K562 (cell line): ENCODE results near the gene SORT1. TPM values are rescaled to one million over a fixed set of nuclear protein-coding genes. Genes with fewer than 3 reads are reported as not detected.

ENCODE experiments used
- ATAC-seq: fragments of 200-7000 bp; cut with Tn5 transposase; 3 replicates; pipeline ENCODE4 v1.9.1; 2020; ENCODE audit warnings: moderate library complexity
- BruUV-seq: library from RNA; stranded (reverse); fragments of 400-500 nt; replicated peaks from 2 replicates; lab custom pipeline; 2021; lab: Mats Ljungman, UMichigan
- CTCF ChIA-PET: fragments of 300-600 bp; formaldehyde crosslinking; extraction: SDS; loops from one replicate; lab custom pipeline; 2021; ENCODE audit warnings: low intra/inter-chr PET ratio; lab: Yijun Ruan, JAX
- POLR2A ChIA-PET: fragments of 300-600, 350-650 bp; sonication (Branson Sonifier 250); formaldehyde crosslinking; extraction: SDS; loops from one replicate; lab custom pipeline; 2021; ENCODE audit warnings: antibody characterized with exemption, inconsistent platforms; lab: Yijun Ruan, JAX
- DNase-seq, 4 experiments: peaks; one replicate each; pipeline versions ENCODE4 v3.0.0 to v3.0.0-alpha.2; 2011 to 2018; ENCODE audit warnings: low spot score in 3 of 4, mixed read lengths in 3 of 4; ENCODE audit errors: extremely low read depth in 1 of 4
- FAIRE-seq: peaks from 2 replicates; lab custom pipeline; 2011; peaks lifted over from hg19 to GRCh38; lab: Jason Lieb, UNC
- H2AFZ ChIP-seq: 2 replicates; pipeline ENCODE4 v1.6.0; 2011; ENCODE audit warnings: low read depth, low read length, control low read depth, inconsistent platforms
- H3K27ac ChIP-seq: fragments of 200-600 bp; 3 replicates; pipeline ENCODE4 v1.8.0; 2011; ENCODE audit warnings: low read depth, mild to moderate bottlenecking, control low read depth, inconsistent platforms, low read length, moderate library complexity, mixed read lengths; ENCODE audit errors: extremely low read depth
- H3K27me3 ChIP-seq, 2 experiments: fragments of 300-600 bp in 1 of 2; 2 replicates in 1 of 2; 3 replicates in 1 of 2; pipeline versions ENCODE4 v1.6.0 to v1.8.0; 2011; ENCODE audit warnings: inconsistent platforms in 2 of 2, low read length in 2 of 2, mild to moderate bottlenecking in 1 of 2, mixed read lengths in 1 of 2, moderate library complexity in 1 of 2; ENCODE audit not compliant: control insufficient read depth in 2 of 2, insufficient read depth in 2 of 2
- H3K36me3 ChIP-seq: fragments of 300-600 bp; 3 replicates; pipeline ENCODE4 v1.8.0; 2011; ENCODE audit warnings: mild to moderate bottlenecking, low read length, inconsistent platforms; ENCODE audit not compliant: control insufficient read depth, insufficient read depth
- H3K4me1 ChIP-seq, 2 experiments: fragments of 200-600 bp in 1 of 2; replicated peaks in 1 of 2; 2 replicates in 1 of 2; 3 replicates in 1 of 2; pipeline versions ENCODE4 v1.5.1 to v1.8.0; 2011; ENCODE audit warnings: inconsistent platforms in 2 of 2, low read length in 2 of 2, mild to moderate bottlenecking in 1 of 2, mixed read lengths in 1 of 2, moderate library complexity in 1 of 2; ENCODE audit not compliant: control insufficient read depth in 2 of 2, insufficient read depth in 2 of 2
- H3K4me2 ChIP-seq: 2 replicates; pipeline ENCODE4 v1.6.1; 2011; ENCODE audit warnings: low read length, control low read depth, inconsistent platforms, mixed read lengths; ENCODE audit not compliant: insufficient read depth
- H3K4me3 ChIP-seq: fragments of 200-600 bp; sonication (generic), shearing (Covaris generic); 2 replicates; pipeline ENCODE4 v1.5.1; 2016; ENCODE audit warnings: control low read depth, inconsistent platforms
- H3K79me2 ChIP-seq: fragments of 200-600 bp; 3 replicates; pipeline ENCODE4 v1.8.0; 2011; ENCODE audit warnings: low read length, inconsistent platforms; ENCODE audit not compliant: control insufficient read depth, insufficient read depth
- H3K9ac ChIP-seq, 2 experiments: 2 replicates each; pipeline versions ENCODE4 v1.6.0 to v1.6.1; 2011; ENCODE audit warnings: low read depth in 2 of 2, low read length in 2 of 2, control low read depth in 1 of 2, inconsistent platforms in 1 of 2, mild to moderate bottlenecking in 1 of 2, mixed read lengths in 1 of 2; ENCODE audit not compliant: insufficient read depth in 1 of 2
- H3K9me1 ChIP-seq: one replicate; pipeline ENCODE4 v1.6.0; 2011; ENCODE audit warnings: inconsistent platforms, mild to moderate bottlenecking, low read length, moderate library complexity; ENCODE audit not compliant: control insufficient read depth, insufficient read depth
- H3K9me3 ChIP-seq: replicated peaks from 2 replicates; pipeline ENCODE4 v1.5.1; 2011; ENCODE audit warnings: low read depth, low read length, inconsistent platforms; ENCODE audit not compliant: control insufficient read depth, insufficient read depth
- H4K20me1 ChIP-seq: replicated peaks from 2 replicates; pipeline ENCODE4 v1.6.1; 2011; ENCODE audit warnings: low read length, inconsistent platforms, mixed read lengths; ENCODE audit not compliant: control insufficient read depth, insufficient read depth
- ELF1 ChIP-seq: fragments of 200-800 bp; sonication (Bioruptor generic); IDR thresholded peaks from 2 replicates; pipeline ENCODE4 v1.6.1; 2016; ENCODE audit warnings: missing genetic modification characterization, missing compliant biosample characterization
- HNRNPL ChIP-seq: fragments of 200-400 bp; formaldehyde crosslinking; IDR thresholded peaks from 2 replicates; pipeline ENCODE4 v1.6.1; 2017; ENCODE audit warnings: low read depth, mild to moderate bottlenecking, low read length
- PCBP1 ChIP-seq: fragments of 200-400 bp; formaldehyde crosslinking; IDR thresholded peaks from 2 replicates; pipeline ENCODE4 v1.6.1; 2018; ENCODE audit warnings: mild to moderate bottlenecking, low read depth, low read length; ENCODE audit not compliant: poor library complexity, severe bottlenecking
- WGBS: fragments of 100-300 bp; shearing (Covaris generic); methylation state at CpG from one replicate; pipeline ENCODE4 v1.1.6; 2016; ENCODE audit warnings: low coverage, mixed read lengths; ENCODE audit not compliant: insufficient coverage; ENCODE audit errors: missing lambda C conversion rate; 5-methylcytosine and 5-hydroxymethylcytosine counted together
- in situ Hi-C: fragments of 300-500 bp; cut with MboI; formaldehyde crosslinking; loops from 4 replicates; pipeline ENCODE4 v1.15.0; 2018; ENCODE audit warnings: inconsistent platforms, mixed read lengths
- intact Hi-C: fragments of 100-400 bp; cut with micrococcal nuclease; formaldehyde crosslinking; loops from 2 replicates; pipeline ENCODE4 v1.14.2; 2022
- polyA plus RNA-seq, 8 experiments: library from polyadenylated mRNA; depleted of rRNA in 4 of 8; stranded (reverse) in 5 of 8; unstranded in 3 of 8; fragments of >200 nt; fragmentation: Nextera tagmentation in 2 of 8; fragmentation: Illumina TruSeq in 1 of 8; extraction: Ambion mirVana in 2 of 8; extraction: Trizol in 1 of 8; gene quantifications; 2 replicates each; pipeline versions ENCODE4 v1.2.1 to v1.2.3, GENCODE V29; 2011 to 2014; ENCODE audit warnings: inconsistent platforms in 1 of 8, missing spikeins in 1 of 8
- total RNA-seq, 7 experiments: library from RNA; depleted of rRNA in 6 of 7; stranded (reverse); fragments of >200 nt in 6 of 7; fragmentation: Illumina TruSeq in 2 of 7; extraction: Trizol in 2 of 7; gene quantifications; 2 replicates each; pipeline versions ENCODE4 v1.2.1 to v1.2.3, GENCODE V29; 2011 to 2021; ENCODE audit warnings: low replicate concordance in 1 of 7
- TF ChIP-seq, protein P1 (sequence below): fragments of 450-650 bp; formaldehyde crosslinking; IDR thresholded peaks from 2 replicates; pipeline ENCODE4 v1.4.0; 2020; ENCODE audit warnings: mild to moderate bottlenecking

SORT1 gene
- total and polyA plus RNA-seq, 9 of the 15 experiments (the other 6 are each of a cell fraction or from before 2014, with no cell fraction given), result 27.4 to 112 (median 65.0) TPM

DNA sequence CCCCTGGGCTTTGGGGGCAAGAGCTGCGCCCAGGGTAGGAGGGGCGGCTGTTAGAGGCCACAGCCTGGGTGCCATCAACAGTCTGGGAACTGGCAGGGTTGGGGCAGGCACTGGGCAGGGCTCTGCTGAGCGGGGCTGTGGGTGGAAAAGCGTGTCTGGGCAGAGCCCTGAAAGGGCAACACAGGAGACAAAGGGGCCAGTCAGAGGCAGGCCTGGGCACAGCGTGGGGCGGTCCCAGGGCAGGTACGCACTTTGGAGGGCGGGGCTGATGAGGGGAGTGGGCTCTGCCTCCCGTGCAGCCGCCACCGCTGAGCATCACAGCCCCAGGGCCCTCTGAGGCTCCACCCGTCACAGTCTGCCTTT is 134.5 kb downstream of the SORT1 start:
- WGBS, result 48% methylated on average over 10 of the region's 12 CpGs
- Histone ChIP-seq H3K4me1 (peaks cover 0 to 37% of the 10 kb centered on the region in 2 experiments; a peak in 2 of 5 replicates), H3K27me3 (no peaks in the 10 kb centered on the region), H3K36me3 (peaks cover 45% of the 10 kb centered on the region; the same call in 2 of the 3 replicates), H3K27ac (no peak overlapping the region), H4K20me1 (no peaks in the 10 kb centered on the region), H3K79me2 (no peaks in the 10 kb centered on the region), H3K4me2 (no peak overlapping the region), H3K9me1 (no peaks in the 10 kb centered on the region), H3K9ac (no peak overlapping the region), H3K9me3 (no peaks in the 10 kb centered on the region), H3K4me3 (no peak overlapping the region), H2AFZ (no peak overlapping the region)
- CTCF ChIA-PET, result interaction anchor here (0.6 to 5.5 kb wide), 6 partner anchors 10 to 269 kb away, joined by 3 to 91 read pairs (median 16); partner anchors contain the start of gene SORT1
- TF ChIP-seq ELF1 (tag) (no peak), HNRNPL (peak; percentile 73; the same call in 1 of the 2 replicates), PCBP1 (peak; percentile 46)
- TF ChIP-seq, protein P1, sequence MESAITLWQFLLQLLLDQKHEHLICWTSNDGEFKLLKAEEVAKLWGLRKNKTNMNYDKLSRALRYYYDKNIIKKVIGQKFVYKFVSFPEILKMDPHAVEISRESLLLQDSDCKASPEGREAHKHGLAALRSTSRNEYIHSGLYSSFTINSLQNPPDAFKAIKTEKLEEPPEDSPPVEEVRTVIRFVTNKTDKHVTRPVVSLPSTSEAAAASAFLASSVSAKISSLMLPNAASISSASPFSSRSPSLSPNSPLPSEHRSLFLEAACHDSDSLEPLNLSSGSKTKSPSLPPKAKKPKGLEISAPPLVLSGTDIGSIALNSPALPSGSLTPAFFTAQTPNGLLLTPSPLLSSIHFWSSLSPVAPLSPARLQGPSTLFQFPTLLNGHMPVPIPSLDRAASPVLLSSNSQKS (CRISPR knock-in tag), result no peak
- DNase-seq (no peak), ATAC-seq (peak; percentile 14), FAIRE-seq (no peak)
- intact Hi-C loops, result loop anchor here (1.0 to 10.0 kb wide), 4 partner anchors 62 to 269 kb away; partner anchors contain the start of gene ELAPOR1
- BruUV-seq, result no TSS peak
- POLR2A ChIA-PET, result interaction anchor here (1.0 to 1.4 kb wide), 2 partner anchors 19 to 135 kb away, joined by 3 to 9 read pairs; partner anchors contain the start of genes PSRC1 and SORT1
- in situ Hi-C loops, result loop anchor here (5.0 kb wide), 2 partner anchors 139 to 269 kb away; no protein-coding TSS in a partner anchor
